RWPE2 (cell line): ENCODE results near the gene ID3.
A peak's percentile ranks its signal among the peaks of the same experiment; 100 is the strongest.

Experiments
- ATAC-seq: fragments of 200-7000 bp; cut with Tn5 transposase; 3 replicates; pipeline ENCODE4 v1.9.1; 2021; ENCODE audit warnings: low read depth
- DNase-seq: peaks from one replicate; pipeline ENCODE4 v3.0.0-alpha.2; 2020; ENCODE audit warnings: low spot score
- H3K27ac ChIP-seq: fragments of 450-650 bp; 2 replicates; pipeline ENCODE4 v1.5.1; 2017; ENCODE audit warnings: mild to moderate bottlenecking; ENCODE audit not compliant: poor library complexity, severe bottlenecking
- H3K27me3 ChIP-seq: fragments of 250-450 bp; sonication (Bioruptor Pico); 2 replicates; pipeline ENCODE4 v1.5.1; 2021; ENCODE audit warnings: mild to moderate bottlenecking, moderate library complexity; ENCODE audit not compliant: insufficient read depth, poor library complexity, severe bottlenecking
- H3K36me3 ChIP-seq: fragments of 250-450 bp; sonication (Bioruptor Pico); 2 replicates; pipeline ENCODE4 v1.5.1; 2020; ENCODE audit warnings: low read depth, mild to moderate bottlenecking, moderate library complexity
- H3K4me1 ChIP-seq: fragments of 250-450 bp; sonication (Bioruptor Pico); 2 replicates; pipeline ENCODE4 v1.5.1; 2021; ENCODE audit warnings: mild to moderate bottlenecking, moderate library complexity; ENCODE audit not compliant: insufficient read depth, poor library complexity, severe bottlenecking
- H3K4me3 ChIP-seq: fragments of 250-450 bp; sonication (Bioruptor Pico); 2 replicates; pipeline ENCODE4 v1.5.1; 2021; ENCODE audit warnings: mild to moderate bottlenecking, moderate library complexity; ENCODE audit not compliant: severe bottlenecking
- H3K9me3 ChIP-seq: fragments of 250-450 bp; sonication (Bioruptor Pico); 2 replicates; pipeline ENCODE4 v1.5.1; 2021; ENCODE audit warnings: mild to moderate bottlenecking, moderate library complexity; ENCODE audit not compliant: severe bottlenecking
- TF ChIP-seq, protein P1 (sequence below): fragments of 450-650 bp; IDR thresholded peaks from one replicate; pipeline ENCODE4 v1.5.1; 2017; ENCODE audit warnings: mild to moderate bottlenecking, moderate library complexity; ENCODE audit not compliant: poor library complexity, severe bottlenecking

ID3 gene

DNA sequence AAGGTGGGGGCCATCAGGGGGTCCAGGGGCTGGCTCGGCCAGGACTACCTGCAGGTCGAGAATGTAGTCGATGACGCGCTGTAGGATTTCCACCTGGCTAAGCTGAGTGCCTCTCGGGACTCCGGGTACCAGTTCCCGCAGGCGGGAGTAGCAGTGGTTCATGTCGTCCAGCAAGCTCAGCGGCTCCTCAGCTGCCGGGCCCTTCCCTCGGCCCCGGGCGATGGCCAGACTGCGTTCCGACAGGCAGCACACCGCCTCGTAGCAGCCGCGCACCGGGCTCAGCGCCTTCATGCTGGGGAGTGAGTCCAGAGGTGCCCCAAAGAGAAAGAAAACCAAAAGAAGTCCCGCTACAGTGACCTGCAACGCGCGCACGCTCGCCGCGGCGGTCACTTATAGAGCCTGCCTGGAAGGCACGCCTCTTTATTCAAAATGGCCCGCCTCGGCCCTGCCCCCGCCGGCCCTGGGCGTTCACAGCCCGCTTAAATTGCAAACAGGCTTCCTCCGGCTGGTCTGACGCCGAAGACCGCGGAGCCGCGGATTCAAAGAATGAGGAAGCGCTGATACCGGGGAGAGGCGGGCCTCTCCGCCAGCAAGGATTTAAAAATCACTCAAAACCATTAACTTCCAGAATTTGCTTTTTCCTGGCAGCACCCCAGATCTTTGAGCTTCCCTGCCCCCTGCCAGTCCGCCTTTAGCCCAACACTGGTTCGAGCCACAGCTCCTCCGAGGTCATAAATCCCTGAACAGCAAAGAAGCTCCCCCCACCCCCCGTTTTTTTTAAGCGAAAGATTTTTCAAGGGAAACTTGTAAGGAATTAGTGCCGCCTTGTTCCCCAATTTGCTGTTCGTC is at the start of gene ID3:
TSS of gene ID3 (minus strand) at position 366 of the 849 bp plus-strand sequence. CDS start at position 291, 75 bp downstream.
- peak within 1 kb of the TSS; percentile 93 for H3K27ac ChIP-seq
- DNase-seq: peak; percentile 91
- TF ChIP-seq, protein P1, sequence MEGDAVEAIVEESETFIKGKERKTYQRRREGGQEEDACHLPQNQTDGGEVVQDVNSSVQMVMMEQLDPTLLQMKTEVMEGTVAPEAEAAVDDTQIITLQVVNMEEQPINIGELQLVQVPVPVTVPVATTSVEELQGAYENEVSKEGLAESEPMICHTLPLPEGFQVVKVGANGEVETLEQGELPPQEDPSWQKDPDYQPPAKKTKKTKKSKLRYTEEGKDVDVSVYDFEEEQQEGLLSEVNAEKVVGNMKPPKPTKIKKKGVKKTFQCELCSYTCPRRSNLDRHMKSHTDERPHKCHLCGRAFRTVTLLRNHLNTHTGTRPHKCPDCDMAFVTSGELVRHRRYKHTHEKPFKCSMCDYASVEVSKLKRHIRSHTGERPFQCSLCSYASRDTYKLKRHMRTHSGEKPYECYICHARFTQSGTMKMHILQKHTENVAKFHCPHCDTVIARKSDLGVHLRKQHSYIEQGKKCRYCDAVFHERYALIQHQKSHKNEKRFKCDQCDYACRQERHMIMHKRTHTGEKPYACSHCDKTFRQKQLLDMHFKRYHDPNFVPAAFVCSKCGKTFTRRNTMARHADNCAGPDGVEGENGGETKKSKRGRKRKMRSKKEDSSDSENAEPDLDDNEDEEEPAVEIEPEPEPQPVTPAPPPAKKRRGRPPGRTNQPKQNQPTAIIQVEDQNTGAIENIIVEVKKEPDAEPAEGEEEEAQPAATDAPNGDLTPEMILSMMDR: no peak
- peaks cover 8% of the 10 kb centered on the region; the same call in 1 of the 2 replicates for H3K36me3 ChIP-seq
- peak within 1 kb of the TSS; percentile 77 for H3K4me3 ChIP-seq
- H3K9me3 ChIP-seq: no peaks in the 10 kb centered on the region
- ATAC-seq: peak; percentile 62
- no peaks in the 10 kb centered on the region for H3K27me3 ChIP-seq
- H3K4me1 ChIP-seq: peaks cover 37% of the 10 kb centered on the region

GRCh38 chr1:23607944-23608343 is 48.6 kb upstream of the ID3 start:
- Histone ChIP-seq H3K27me3 (no peaks in the 10 kb centered on the region), H3K4me3 (no peak overlapping the region), H3K27ac (no peak overlapping the region), H3K36me3 (no peaks in the 10 kb centered on the region), H3K9me3 (no peaks in the 10 kb centered on the region), H3K4me1 (no peaks in the 10 kb centered on the region)
- DNase-seq (no peak), ATAC-seq (no peak)
- TF ChIP-seq, protein P1: no peak

DNA sequence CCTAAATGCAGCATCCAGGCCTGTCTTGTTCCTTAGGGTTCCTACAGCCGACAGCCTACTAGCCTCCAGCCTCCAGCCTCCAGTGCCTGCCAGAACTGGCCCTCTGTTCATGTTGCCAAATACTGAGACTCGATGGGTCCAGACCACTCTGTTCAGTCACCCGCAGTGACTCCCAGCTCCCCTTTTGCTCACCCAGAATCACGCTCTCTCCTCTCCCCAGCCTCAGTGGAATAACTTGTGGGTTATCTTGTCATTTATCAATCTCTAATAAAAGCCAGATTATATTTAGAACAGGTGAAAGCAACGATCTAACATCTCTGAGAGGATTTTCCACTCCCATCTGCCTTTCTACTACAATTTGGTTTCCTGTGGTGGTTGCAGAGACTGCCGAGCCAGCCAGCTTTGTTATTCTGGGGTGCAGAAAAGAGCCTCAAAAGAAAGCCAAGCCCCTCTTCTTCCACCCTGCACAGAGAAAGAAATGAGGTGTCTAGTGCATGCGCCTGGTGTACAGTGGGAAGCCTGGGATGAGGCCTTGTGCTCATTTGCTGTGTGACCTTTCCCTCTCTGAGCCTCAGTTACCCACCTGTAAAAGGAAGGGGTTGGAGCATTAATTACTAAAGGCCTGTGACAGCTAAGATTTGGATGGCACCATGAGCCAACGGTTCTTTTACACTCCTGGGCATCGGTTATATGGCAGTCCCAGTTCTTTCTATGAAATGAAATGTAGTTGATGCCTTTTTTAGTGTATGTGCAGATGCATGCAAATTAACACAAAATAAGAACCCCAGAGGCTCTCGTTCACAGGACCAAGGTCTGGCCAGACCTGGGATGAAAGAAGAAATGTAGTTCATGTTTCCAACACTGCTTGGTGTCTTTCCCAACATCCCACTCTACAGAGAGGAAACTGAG is 42.9 kb upstream of the ID3 start:
- Histone ChIP-seq H3K27me3 (no peaks in the 10 kb centered on the region), H3K36me3 (no peaks in the 10 kb centered on the region), H3K27ac (no peak overlapping the region), H3K9me3 (no peaks in the 10 kb centered on the region), H3K4me3 (no peak overlapping the region), H3K4me1 (no peaks in the 10 kb centered on the region)
- DNase-seq (no peak), ATAC-seq (no peak)
- TF ChIP-seq, protein P1: no peak

GRCh38 chr1:23601135-23601967 is 42.0 kb upstream of the ID3 start:
- Histone ChIP-seq H3K36me3 (no peaks in the 10 kb centered on the region), H3K4me3 (no peak overlapping the region)
- no peak for ATAC-seq

More at GRCh38 chr1:23601135-23601967, 42.0 kb upstream of the ID3 start:
- Histone ChIP-seq H3K27ac (no peak overlapping the region), H3K27me3 (no peaks in the 10 kb centered on the region), H3K9me3 (no peaks in the 10 kb centered on the region), H3K4me1 (no peaks in the 10 kb centered on the region)
- DNase-seq: no peak
- TF ChIP-seq, protein P1: no peak
